NCI-H1930 (cell line): ENCODE results near the gene ANKRD18A.

Source experiments
- DNase-seq, 2 experiments: peaks; one replicate each; lab custom pipeline; 2025; lab: John Stamatoyannopoulos, UW

ANKRD18A gene

GRCh38 chr9:38529317-38529716 is 91.1 kb downstream of the ANKRD18A start:
- no peak for DNase-seq

GRCh38 chr9:38527503-38527902 is 92.9 kb downstream of the ANKRD18A start:
- DNase-seq, result no peak

DNA sequence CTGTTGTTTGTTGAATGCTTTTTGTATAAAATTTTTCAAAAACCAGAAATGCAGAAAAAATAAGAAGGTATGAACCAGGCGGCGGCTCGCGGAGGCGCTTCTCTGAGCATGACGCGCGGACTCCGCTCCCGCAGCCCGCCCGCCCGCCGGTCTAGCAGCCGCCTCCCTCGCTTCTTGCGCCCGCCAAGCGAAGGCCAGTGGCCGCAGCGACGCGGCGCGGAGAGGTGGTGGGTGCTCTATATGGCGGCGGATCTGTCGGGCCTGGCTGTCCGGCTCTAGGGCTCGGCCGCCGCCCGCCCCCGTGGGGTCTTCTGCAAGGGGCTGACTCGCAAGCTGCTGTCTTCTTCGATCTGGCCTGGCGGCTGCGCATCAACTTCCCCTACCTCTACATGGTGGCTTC is 93.8 kb downstream of the ANKRD18A start:
- DNase-seq, result no peak

DNA sequence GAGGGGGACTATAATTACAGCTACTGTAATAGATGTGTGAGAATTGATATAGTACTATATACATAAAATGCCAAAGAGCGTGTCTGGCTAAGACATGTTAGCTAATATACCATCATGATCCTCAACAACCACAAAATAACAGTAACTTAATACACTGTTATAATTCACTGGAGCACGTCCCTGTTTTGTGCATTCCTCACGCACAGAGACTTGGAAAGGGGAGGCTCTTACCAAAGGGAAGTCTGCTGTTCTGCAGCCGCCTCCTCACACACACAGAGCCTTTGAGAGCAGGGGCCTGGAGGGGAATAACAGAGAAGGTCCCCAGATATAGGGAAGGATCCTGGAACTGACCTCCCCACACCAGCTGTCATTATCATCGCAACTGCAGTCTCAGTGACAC is 97.3 kb downstream of the ANKRD18A start:
- DNase-seq, result no peak

DNA sequence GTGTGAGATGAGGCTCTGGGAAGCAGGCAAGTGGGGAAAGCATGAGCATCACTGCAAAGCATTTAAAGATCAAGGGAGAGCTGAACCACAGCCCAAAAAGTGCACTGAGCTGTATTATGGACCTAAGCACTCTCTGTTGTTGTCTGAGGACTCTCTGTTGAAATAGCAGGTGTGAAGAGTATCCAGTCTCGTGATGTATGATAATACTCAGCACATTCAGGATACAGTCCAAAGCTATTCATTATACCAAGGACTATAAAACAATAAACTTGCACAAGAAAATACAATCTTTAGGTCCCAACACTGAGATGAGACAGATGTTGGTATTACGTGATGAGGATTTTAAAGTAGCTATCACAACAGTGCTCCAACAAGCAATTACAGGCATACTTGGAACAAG is 98.6 kb downstream of the ANKRD18A start:
- no peak for DNase-seq
